EH (cell line): ENCODE results near the gene CANT1.

Experiments
- DNase-seq: peaks from one replicate; pipeline ENCODE4 v3.0.0-alpha.2; 2015; ENCODE audit warnings: low read depth

The CANT1 gene

DNA sequence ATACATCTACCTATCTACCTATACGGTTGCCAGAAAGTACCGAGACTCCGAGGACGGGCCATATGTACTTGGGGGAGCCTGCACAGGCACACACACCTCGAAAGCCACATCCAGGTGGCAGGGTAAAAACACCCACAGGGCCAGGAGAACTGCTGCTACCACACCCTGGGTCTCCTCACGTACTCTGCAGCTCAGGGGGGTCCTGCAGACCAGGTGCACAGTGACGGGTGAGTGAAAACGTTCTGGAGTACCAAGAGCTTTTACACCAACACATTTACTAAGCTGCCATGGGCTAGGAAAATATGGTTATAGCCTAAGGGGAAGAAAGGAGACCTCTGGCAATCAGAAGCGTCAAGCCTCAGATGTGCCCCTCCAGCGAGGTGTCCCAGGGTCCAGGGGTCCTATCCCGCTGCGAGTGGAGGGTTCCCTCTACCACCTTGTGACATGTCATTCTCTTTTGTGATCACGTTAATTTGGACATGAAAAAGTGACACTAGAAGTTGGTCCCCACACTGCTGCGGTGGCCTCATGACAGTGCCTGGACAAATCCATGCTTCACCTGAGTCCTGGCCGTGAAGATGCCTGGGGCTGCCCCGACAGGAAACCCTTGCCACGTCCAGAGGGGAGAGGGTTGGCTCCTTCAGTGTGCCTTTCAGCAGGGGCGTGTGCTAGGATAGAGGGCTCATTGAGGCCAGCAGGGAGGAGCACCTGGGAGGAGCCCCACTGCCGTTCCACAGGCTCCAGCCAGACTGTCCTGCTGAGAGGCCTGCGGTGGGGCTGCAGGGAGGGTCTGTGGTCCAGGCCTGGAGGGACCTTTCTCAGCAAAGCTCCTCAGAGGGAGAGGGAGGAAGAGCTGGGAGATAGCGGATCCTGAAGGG, 1.8 kb downstream of the CANT1 start:
- no peak for DNase-seq

DNA sequence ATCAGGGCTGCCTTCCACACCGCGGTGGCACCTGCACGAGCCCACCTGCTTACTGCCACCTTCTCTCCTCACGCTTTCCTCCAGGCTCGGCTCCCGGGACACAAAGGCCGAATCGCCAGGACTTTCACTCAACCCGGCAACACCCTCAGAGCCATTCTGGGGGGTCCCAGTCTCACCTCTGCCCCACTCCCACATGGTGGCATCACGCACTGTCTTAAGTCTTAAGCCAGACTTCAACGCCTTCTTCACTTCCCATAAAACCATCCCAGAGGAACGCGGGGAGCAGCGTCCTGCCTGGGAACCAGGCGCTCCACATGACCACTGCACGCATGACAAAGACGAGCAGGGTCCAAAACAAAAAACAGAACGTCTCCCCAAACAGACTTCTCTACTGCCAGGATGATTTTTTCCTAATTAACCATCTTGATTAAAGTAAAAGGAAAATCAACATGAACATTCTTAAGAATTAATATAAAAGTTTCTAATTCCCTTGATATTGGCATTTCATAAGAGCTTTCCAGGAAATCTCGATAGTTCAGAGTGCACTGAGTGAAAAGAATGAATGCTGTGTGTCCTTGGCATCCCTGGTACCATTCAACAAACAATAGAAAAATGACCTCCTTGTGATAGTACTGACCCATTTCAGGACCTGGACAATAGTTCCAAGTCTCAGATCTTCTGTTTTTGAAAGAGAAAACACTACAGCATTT, 2.6 kb downstream of the CANT1 start:
- no peak for DNase-seq

DNA sequence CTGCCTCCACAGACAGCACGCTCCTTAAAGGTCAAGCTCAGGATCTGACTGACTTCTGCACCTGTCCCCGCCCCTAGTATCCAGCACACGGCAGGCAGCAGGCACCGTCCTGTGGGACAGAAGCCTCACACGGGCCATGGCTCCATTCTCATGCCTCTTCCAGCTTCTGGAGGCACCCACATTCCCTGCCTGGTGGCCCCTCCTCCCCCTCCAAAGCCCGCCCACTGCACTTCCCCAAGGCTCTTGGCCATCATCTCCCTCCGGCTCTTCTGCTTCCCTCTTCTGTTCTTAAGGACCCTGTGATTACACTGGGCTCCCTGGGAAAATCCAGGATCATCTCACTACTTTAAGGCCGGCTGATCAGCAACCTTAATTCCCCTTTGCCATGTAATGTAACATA, 3.5 kb downstream of the CANT1 start:
- no peak for DNase-seq

DNA sequence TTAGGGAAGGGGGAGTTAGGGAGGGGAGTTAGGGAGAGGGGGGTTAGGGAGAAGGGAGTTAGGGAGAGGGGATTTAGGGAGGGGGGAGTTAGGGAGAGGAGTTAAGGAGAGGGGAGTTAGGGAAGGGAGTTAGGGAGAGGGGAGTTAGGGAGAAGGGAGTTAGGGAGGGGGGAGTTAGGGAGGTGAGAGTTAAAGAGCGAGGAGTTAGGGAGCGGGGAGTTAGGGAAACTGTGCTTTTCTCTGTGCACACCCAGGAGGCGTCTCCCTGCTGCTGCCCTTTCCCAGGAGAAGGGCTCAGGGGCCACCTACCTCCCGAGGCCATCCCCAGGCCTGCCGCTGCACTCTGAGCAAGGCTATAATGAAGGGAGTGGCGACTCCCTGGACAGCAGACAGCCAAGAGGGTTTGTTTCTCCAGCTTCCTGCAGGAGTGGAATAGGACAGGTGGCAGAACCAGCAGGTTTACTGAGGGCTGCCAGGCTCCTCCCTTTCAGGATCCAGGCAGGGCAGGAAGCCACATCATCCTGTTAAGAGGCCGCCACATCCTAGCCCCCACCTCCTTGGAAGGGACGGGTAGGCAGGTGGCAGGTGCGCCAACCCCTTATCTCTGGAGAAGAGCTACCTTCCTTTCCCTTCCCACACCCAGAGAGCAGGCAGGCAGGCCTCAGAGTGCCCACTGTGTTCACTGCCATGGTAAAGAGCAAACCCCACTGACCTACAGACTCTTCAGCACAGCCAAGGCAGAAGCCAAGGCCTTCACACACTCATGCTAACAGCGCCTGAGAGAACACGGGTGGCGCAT, 4.3 kb downstream of the CANT1 start:
- no peak for DNase-seq

DNA sequence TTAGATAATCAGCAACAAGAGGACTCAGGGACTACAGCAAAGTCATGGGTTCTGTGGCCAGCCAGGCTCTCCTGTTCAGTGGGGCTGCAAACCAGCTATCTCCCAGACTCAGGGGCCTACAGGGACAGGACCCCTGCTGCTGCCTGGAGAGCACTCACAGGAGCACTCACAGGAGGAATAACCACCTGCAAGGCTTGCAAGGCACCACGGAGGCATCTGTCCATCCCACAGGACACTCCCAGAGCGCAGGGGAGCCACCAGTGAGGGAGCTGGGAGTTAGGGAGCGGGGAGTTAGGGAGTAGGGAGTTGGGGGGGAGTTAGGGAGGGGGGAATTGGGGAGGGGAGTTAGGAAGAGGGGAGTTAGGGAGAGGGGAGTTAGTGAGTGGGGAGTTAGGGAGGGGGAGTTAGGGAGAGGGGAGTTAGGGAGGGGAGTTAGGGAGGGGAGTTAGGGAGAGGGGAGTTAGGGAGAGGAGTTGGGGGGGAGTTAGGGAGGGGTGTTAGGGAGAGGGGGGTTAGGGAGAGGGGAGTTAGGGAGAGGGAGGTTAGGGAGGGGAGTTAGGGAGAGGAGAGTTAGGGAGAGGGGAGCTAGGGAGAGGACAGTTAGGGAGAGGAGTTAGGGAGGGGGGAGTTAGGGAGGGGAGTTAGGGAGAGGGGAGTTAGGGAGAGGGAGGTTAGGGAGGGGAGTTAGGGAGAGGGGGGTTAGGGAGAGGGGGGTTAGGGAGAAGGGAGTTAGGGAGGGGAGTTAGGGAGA, 5.7 kb downstream of the CANT1 start:
- no peak for DNase-seq

DNA sequence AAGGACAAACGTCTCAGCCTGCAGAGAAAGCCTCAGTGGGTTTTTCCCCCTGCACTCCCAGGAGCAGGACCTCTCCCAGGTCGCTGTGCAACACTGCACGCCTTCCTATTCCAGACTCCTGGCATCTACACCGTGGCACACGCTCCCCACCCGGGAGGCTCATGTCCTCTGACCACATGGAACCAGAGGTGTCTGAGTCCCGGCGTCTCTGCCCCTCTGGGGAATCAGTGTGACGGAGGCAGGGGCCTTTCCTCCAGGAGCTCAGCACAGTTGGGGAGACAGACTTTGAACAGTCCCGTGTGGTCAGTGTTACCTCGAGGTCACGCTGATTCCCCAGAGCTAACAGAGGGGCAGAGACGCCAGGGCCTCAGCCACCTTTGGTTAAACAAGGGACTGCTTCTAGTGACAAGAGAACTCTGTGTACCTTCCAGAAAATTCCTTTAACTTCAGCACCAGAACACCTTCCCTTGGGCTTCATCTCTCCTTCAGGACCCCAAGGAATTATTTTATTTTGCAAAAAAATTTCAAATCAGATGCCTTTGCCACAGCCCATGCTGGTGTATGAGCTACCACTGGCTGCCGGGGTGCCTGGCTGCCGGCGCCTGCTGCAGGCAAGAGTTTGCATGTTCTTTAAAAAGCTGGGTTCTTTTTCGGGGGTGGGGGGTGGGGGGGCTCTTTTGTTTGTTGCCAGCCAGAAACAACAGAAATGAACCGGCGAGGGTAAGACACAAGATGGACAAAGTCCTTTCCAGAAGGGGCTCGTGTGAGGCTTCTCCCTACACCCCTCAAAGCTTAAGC, 6.6 kb downstream of the CANT1 start:
- no peak for DNase-seq

DNA sequence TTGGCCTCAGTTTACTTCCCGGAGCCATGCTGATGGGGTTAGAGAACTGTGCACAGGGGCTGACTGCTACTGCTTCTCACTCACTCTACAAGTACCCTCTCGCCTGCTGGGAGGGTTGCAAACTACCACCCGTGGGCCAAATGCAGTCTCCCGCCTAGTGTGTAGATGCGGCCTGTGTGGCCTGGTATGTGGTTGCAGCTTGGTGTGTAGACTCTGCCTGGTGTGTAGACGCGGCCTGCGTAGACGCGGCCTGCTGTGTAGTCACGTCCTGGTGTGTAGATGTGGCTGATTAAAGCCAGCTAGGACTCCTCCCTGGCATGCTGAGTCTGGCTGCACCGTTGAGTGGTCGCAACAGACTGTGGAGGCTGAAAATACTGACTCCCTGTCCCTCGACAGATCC, 7.3 kb downstream of the CANT1 start:
- no peak for DNase-seq

DNA sequence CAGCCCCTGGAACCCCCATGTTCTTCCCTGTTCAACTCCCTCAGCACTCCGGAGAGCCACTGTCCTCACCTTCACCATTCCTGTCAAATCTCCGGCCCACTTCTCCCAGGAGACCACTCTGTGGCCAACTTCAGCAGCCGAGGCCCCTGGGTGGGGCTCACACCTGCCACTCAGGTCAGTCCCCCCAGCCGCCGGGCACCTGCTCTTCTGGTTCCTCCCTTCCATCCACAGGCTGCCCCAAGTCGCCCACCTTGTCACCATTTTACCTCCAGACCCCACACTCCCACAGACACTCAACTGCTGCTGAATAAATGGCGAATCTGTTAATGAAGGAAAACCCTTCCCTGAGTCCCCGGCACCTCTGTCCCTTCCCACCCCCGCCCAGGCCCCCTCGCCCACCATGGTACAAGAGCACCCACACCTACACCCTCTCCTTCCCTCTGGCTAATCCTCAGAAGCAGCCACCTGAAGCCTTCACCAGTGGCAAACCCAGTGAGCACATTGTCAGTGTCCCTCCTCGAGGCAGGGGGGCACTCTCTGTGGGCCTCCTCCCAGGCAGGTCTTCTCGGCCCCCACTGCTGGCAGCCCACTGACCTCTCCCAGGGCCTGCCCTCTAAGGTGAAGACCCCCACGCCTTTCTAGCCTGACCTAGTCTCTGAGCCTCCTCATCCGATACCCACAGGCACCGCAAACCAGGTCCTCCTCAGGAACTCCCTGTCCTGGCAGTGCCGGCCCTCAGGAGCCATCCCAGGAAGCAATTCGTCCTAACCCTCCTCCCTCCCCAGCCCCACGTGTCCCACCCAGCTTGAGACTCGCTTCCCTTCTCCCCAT, 8.2 kb downstream of the CANT1 start:
- DNase-seq = no peak

DNA sequence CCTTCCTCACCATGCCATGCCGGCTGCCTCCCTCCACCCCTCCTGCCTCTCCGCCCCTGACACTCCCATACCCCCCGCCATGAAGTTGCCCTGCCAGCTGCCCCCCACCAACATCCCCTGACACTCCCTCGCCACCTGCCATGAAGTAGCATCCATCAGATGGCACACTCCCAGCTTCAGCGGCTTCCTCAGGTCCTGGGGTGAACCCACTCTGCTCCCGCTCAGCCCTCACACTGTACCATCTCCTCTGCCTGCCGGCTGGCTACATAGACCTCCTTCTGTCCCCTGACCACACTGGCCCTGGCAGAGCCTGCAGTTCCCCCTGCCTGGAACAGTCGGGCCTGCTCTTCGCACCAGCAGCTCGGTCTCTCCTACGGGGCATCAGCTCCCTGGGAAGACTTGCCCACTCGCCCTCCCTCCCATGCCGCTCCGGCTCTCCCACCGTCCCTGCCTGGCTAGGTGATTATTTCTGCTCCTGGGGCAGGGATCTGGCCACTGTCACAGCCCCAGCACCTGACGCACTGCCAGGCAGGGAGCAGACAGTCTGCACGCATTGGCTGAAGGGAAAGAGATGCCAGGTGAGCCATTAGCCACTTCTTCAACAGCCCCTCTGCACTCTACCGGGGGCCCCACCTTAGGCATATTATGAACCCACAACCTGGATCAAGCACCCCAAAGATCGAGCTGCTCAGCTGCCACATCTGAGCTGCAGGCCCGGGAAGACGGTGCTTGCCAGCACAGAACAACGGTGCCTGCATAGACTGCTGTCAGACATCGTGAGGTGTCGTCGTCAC, 9.0 kb downstream of the CANT1 start:
- no peak for DNase-seq

DNA sequence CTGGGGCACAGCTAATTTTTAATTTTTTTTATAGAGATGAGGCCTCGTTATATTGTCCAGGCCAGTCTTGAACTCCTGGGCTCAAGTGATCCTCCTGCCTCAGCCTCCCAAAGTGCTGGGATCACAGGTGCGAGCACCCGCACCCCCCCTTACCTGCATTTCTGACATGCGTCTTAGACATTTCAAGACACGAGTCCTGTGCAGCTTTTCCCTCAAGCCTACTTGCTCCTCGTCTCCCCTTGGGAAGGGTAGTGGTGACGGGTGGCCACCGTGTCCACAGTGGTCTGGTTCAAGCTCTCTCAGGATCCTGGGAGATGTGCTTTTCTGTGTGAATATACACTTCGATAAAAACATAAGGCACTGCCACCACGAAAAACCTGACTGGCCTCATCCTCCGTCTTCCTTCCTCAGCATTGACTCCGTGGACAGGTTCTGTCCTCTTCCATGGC, 9.6 kb downstream of the CANT1 start:
- DNase-seq = no peak

DNA sequence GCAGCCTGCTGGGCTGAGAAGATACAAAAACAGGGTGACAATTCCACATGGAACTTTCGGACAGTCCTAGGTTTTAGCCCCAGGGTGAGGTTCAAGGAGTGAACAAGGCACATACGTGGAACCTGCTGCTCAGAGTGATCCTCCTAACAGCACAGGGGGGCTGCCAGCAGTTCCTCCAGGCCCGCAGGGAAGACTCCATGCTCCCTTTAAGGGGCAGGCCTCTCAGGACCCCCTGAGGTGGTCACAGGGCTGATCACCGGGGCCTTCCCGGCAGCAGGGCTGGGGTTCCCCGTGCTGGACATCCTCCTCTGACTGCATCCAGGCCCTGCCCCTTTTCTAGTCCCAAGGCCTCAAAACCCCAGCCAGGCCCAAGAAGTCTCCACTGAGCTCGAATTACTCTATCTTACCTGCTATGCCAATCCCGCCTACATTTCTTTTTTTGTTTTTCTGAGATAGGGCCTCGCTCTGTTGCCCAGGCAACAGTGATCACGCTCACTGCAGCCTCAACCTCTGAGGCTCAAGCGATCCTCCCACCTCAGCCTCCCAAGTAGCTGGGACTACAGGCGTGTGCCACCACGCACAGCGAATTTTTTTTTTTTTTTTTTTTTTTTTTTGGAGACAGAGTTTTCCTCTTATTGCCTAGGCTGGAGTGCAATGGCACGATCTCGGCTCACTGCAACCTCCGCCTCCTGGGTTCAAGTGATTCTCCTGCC, 10.4 kb downstream of the CANT1 start:
- no peak for DNase-seq

DNA sequence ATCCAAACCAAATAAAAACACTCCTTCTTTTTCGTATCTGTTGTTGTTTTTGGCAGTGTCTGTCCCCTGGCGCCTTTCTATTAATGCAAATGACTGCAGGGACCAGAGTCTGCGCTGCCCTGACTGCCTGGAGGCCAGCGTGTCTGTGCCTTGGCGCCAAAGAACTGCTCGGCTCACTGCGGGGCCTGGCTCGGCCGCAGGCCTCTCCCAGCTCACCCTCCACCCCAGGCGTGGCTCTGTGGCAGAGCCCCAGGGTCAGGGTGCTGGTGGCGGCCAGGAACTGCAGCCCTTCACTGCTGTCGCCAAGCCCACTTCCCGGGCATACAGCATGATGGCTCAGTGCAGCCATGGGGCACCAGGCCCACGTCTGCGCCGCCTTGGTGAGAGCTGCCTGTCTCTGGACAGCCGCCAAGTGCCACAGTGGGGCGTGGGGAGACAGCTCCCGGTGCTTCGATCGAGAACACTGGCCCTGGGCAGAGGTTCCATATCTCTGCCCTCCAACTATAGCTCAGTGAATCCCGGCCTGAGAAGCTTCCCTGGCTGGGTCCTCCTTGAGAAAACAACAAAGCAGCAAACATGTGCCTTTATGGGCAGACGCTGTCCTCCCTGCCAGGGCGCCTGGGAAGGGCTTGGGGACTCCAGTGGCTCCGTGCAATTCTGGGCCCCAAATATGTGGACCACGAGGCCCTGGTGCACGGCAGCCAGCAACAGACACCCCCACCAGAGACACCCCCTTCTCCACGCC, 11.1 kb downstream of the CANT1 start:
- DNase-seq = no peak

DNA sequence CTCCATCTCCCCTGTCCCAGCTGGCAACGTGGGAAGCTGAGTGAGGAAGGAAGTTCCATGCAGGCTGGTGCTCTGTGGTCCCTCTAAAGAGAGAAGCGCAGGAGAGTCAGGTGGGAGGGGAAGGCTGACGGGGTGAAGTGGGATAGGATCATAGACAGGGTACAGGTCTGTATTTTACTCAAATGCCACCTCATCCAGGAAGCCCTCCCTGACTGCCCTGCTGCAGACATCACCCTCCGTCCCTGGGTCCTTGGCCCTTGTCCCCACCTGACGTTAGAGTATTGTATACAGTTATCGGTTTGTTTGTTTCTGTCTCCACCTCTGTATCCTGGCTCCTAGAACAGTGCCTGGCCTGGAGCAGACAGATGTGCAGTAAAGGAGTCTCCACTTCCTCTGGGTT, 11.7 kb downstream of the CANT1 start:
- no peak for DNase-seq

DNA sequence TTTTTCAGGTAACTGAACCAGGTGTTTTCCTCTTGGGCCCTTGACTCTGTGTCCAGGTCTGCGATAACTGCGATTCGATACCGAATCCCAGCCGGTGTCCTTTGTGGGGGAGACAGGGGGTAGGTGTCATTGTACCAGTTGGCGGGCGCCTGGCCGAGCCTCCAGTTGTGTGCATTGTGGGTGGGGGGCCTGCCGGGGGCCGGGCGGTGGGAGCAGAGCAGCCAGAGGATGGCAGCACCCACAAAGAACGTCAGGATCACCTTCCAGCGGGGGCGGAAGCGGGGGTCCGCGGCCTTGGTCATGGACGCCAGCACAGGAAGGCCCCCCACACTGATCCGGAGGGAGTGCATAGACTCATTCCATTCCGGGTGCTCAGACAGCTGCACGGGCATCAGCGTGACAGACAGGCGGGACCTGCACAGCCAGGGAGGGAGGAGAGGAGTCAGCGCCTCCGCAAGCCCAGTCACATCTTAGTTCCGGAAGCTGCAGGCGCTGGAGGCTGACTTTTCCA, 12.3 kb downstream of the CANT1 start:
- no peak for DNase-seq

DNA sequence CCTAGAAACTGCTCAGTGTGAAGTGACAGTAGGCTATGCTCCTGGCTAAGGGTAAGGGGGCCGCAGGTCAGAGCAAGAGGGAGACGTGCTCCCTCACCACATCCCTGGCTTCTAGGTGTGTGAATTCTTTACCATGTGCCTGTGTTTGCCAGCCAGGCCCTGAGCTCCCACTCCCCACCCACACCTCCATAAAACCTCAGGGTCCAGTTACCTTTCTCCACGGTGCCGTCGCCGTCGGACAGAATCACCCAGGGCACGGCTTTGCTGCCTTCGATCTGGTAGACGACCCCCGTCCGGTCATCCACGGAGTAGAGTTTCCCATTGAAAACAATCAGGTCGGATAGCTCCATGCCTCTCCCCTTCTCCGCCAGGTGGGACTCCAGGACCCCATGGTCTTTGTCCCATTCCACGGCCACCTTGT, 12.8 kb downstream of the CANT1 start:
- DNase-seq = no peak

DNA sequence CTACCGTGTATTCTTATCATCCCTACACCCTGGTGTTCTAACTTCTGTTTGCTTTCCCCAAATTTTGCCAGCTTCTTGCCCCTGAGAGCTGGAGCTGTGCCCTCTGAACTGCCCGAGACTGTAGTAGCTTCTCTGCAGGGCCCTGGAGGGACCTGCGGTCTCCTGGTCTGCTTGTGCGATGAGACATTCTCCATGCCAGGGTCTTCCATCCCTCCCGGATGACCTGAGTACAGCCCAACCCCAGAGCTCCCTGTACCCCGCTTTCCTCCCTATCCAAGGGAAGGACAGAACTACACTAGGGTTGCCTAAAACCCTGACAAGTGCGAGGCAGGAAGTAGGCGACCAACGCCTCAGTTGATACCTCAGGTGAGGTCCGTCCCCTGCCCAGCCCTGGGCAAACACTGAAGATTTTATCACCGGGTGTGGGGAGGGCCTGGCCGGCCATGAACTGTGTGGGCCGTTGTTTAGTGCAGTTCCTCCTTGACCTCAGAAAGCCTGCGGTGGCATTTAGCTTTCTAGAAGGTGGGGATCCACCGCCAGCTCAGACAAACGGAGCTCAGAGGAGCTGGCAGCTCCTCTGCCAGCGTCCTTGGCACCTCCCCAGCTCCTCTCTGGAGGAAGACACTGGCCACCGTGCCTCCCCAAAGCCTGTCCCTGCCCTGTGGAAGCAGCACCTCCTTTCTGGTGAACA, 13.7 kb downstream of the CANT1 start:
- DNase-seq = no peak
